ENCODE measurements around the gene CEP164.

Gene CEP164

GRCh38 chr11:117417342-117417741 is 89.7 kb downstream of the CEP164 start:
- H3K36me3 ChIP-seq (ENCODE audit: control insufficient read depth in 1 of 2, insufficient read depth in 2 of 2, low read length in 2 of 2): peaks cover 0 to 8% of the 10 kb centered on the region in 2 donors
- H3K9me3 ChIP-seq (ENCODE audit: control insufficient read depth in 1 of 2, low read length in 2 of 2): no peaks in the 10 kb centered on the region
- H3K4me1 ChIP-seq (ENCODE audit: control insufficient read depth in 1 of 2, insufficient read depth in 2 of 2, low read length in 2 of 2): no peaks in the 10 kb centered on the region
- H3K27me3 ChIP-seq (ENCODE audit: low read depth, low read length): no peaks in the 10 kb centered on the region
- no peak overlapping the region for H3K4me3 ChIP-seq (ENCODE audit: low read depth in 1 of 2, low read length in 2 of 2)
- H3K27ac ChIP-seq (ENCODE audit: low read length): no peak overlapping the region

DNA sequence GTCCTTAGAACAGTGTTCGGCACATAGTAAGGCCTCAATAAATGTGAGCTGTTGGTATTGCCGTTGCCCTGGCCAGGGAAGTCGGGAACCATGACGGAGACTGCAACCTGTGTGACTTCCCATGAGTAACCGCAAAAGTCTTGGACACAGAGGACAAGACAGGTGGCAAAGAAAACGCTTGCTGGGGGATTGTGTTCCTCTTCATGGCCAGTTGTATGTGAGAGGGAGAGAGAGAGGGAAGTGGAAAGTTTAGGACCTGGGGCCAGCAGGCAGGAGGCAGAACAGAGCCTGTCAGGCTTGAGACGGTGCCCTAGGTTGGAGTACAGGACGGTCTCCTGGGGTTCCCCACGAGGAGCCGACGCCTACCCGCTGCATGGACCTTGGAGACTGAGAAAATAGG is 90.2 kb downstream of the CEP164 start:
- no peak overlapping the region for H3K4me3 ChIP-seq (ENCODE audit: low read depth in 1 of 2, low read length in 2 of 2)
- no peaks in the 10 kb centered on the region for H3K27me3 ChIP-seq (ENCODE audit: low read depth, low read length)
- no peak overlapping the region for H3K27ac ChIP-seq (ENCODE audit: low read length)
- peaks cover 0 to 3% of the 10 kb centered on the region in 2 donors for H3K36me3 ChIP-seq (ENCODE audit: control insufficient read depth in 1 of 2, insufficient read depth in 2 of 2, low read length in 2 of 2)
- H3K9me3 ChIP-seq (ENCODE audit: control insufficient read depth in 1 of 2, low read length in 2 of 2): no peaks in the 10 kb centered on the region
- no peaks in the 10 kb centered on the region for H3K4me1 ChIP-seq (ENCODE audit: control insufficient read depth in 1 of 2, insufficient read depth in 2 of 2, low read length in 2 of 2)

GRCh38 chr11:117418737-117419481 is 91.3 kb downstream of the CEP164 start:
- Histone ChIP-seq H3K9me3 (ENCODE audit: control insufficient read depth in 1 of 2, low read length in 2 of 2) (no peaks in the 10 kb centered on the region), H3K27me3 (ENCODE audit: low read depth, low read length) (no peaks in the 10 kb centered on the region), H3K36me3 (ENCODE audit: control insufficient read depth in 1 of 2, insufficient read depth in 2 of 2, low read length in 2 of 2) (no peaks in the 10 kb centered on the region), H3K27ac (ENCODE audit: low read length) (no peak overlapping the region), H3K4me1 (ENCODE audit: control insufficient read depth in 1 of 2, insufficient read depth in 2 of 2, low read length in 2 of 2) (no peaks in the 10 kb centered on the region), H3K4me3 (ENCODE audit: low read depth in 1 of 2, low read length in 2 of 2) (no peak overlapping the region)

DNA sequence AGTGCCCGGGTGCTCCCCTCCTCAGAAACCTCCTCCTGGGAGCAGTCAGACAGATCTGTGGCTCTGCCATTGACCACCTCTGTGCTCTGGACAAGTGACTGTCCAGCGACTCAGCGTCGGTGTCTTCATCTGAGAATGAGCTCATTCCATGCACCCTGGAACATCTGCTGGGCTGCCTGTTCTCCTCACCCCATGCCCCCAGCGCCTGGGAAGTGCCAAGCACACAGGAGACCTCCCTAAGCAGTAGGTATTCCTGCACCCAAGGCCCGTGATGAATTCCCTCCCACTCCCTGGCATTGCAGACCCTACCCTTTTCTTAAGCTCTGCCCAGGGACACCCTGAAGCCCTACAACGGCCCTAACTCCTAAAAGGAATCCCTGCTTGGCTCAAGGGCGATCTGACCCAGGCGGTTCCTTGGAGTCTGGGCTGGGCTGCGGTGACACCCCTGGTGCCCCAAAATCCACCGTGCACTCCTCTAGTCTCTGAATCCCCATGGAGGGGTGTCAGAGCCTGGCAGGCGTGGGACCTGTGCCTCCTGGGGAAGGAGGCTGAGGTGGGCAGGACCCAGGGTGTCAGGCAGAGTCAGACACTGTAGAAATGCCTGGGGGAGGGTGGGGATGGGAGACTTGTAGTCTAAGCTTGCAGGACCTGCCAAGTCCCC is 92.0 kb downstream of the CEP164 start:
- H3K4me3 ChIP-seq (ENCODE audit: low read depth in 1 of 2, low read length in 2 of 2): no peak overlapping the region
- H3K27ac ChIP-seq (ENCODE audit: low read length): no peak overlapping the region

GRCh38 chr11:117420143-117420485 is 92.5 kb downstream of the CEP164 start:
- Histone ChIP-seq H3K4me1 (ENCODE audit: control insufficient read depth in 1 of 2, insufficient read depth in 2 of 2, low read length in 2 of 2) (no peaks in the 10 kb centered on the region), H3K9me3 (ENCODE audit: control insufficient read depth in 1 of 2, low read length in 2 of 2) (no peaks in the 10 kb centered on the region), H3K27me3 (ENCODE audit: low read depth, low read length) (no peaks in the 10 kb centered on the region), H3K36me3 (ENCODE audit: control insufficient read depth in 1 of 2, insufficient read depth in 2 of 2, low read length in 2 of 2) (no peaks in the 10 kb centered on the region), H3K4me3 (ENCODE audit: low read depth in 1 of 2, low read length in 2 of 2) (no peak overlapping the region), H3K27ac (ENCODE audit: low read length) (no peak overlapping the region)

More for the DNA sequence above, 92.0 kb downstream of the CEP164 start:
- Histone ChIP-seq H3K9me3 (ENCODE audit: control insufficient read depth in 1 of 2, low read length in 2 of 2) (no peaks in the 10 kb centered on the region), H3K27me3 (ENCODE audit: low read depth, low read length) (no peaks in the 10 kb centered on the region), H3K36me3 (ENCODE audit: control insufficient read depth in 1 of 2, insufficient read depth in 2 of 2, low read length in 2 of 2) (no peaks in the 10 kb centered on the region), H3K4me1 (ENCODE audit: control insufficient read depth in 1 of 2, insufficient read depth in 2 of 2, low read length in 2 of 2) (no peaks in the 10 kb centered on the region)

DNA sequence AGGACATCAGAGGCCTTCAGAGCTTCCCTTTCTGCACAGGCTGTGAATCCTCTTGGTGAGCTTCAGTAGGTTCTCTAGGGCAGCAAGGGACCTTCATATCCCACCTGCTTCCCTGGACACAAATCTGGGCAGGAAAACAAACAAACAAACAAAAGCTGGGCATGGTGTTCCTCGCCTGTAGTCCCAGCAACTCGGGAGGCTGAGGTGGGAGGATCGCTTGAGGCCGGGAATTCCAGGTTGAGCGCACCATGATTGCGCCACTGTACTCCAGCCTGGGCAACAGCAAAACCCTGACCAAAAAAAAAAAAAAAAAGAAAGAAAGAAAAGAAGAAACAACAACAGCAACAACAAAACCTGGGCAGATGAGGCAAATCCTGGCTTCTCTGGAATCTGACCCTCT is 92.9 kb downstream of the CEP164 start:
- H3K27ac ChIP-seq (ENCODE audit: low read length): no peak overlapping the region
- no peaks in the 10 kb centered on the region for H3K36me3 ChIP-seq (ENCODE audit: control insufficient read depth in 1 of 2, insufficient read depth in 2 of 2, low read length in 2 of 2)
- no peaks in the 10 kb centered on the region for H3K4me1 ChIP-seq (ENCODE audit: control insufficient read depth in 1 of 2, insufficient read depth in 2 of 2, low read length in 2 of 2)

DNA sequence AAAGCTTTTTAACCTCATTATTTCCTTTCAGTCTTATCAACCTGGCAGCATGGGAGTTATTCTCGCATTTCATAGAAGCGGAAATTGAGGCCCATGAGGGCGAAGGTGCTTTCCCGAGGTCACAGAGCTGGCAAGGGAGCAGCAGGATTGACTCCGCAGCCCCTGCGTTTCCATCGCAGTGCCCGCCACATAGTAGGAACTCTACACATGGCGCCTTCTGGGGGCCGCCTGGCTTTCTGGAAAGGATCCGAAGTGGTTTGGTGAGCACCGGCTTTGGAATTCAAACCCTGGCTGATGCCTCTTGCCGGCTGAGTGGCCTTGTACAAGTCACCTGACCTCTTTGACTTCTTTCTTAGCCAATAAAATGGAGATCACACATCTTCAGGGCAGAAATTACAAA is 93.4 kb downstream of the CEP164 start:
- Histone ChIP-seq H3K9me3 (ENCODE audit: control insufficient read depth in 1 of 2, low read length in 2 of 2) (no peaks in the 10 kb centered on the region), H3K4me1 (ENCODE audit: control insufficient read depth in 1 of 2, insufficient read depth in 2 of 2, low read length in 2 of 2) (no peaks in the 10 kb centered on the region), H3K36me3 (ENCODE audit: control insufficient read depth in 1 of 2, insufficient read depth in 2 of 2, low read length in 2 of 2) (no peaks in the 10 kb centered on the region), H3K27me3 (ENCODE audit: low read depth, low read length) (no peaks in the 10 kb centered on the region), H3K27ac (ENCODE audit: low read length) (no peak overlapping the region), H3K4me3 (ENCODE audit: low read depth in 1 of 2, low read length in 2 of 2) (no peak overlapping the region)

More for the DNA sequence above, 92.9 kb downstream of the CEP164 start:
- no peaks in the 10 kb centered on the region for H3K9me3 ChIP-seq (ENCODE audit: control insufficient read depth in 1 of 2, low read length in 2 of 2)
- no peaks in the 10 kb centered on the region for H3K27me3 ChIP-seq (ENCODE audit: low read depth, low read length)
- no peak overlapping the region for H3K4me3 ChIP-seq (ENCODE audit: low read depth in 1 of 2, low read length in 2 of 2)

DNA sequence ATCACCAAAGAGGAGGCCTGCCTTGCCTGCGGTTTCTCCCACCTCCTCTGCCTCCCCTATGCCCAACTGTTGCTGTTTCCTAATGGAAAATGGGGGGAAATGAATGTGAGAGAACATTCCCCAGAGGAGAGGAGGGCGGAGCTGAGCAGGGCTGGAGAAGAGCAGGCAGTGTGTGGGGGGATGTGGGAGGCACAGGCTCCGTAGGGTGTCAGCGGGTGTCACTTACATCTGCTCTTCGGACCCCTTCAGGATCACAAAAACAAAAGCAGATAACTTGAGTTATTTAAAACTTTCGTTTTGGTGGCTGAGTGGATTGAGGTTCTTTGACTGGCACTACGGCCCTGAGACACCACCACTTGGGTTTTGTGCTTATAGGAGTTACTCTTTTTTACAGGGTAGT is 93.8 kb downstream of the CEP164 start:
- H3K4me1 ChIP-seq (ENCODE audit: control insufficient read depth in 1 of 2, insufficient read depth in 2 of 2, low read length in 2 of 2): no peaks in the 10 kb centered on the region
- H3K9me3 ChIP-seq (ENCODE audit: control insufficient read depth in 1 of 2, low read length in 2 of 2): no peaks in the 10 kb centered on the region
- no peak overlapping the region for H3K27ac ChIP-seq (ENCODE audit: low read length)
- no peaks in the 10 kb centered on the region for H3K27me3 ChIP-seq (ENCODE audit: low read depth, low read length)
- no peaks in the 10 kb centered on the region for H3K36me3 ChIP-seq (ENCODE audit: control insufficient read depth in 1 of 2, insufficient read depth in 2 of 2, low read length in 2 of 2)
- no peak overlapping the region for H3K4me3 ChIP-seq (ENCODE audit: low read depth in 1 of 2, low read length in 2 of 2)

GRCh38 chr11:117423046-117423575 is 95.5 kb downstream of the CEP164 start:
- Histone ChIP-seq H3K27ac (ENCODE audit: low read length) (no peak overlapping the region), H3K36me3 (ENCODE audit: control insufficient read depth in 1 of 2, insufficient read depth in 2 of 2, low read length in 2 of 2) (no peaks in the 10 kb centered on the region)

GRCh38 chr11:117424781-117425180 is 97.1 kb downstream of the CEP164 start:
- Histone ChIP-seq H3K4me3 (ENCODE audit: low read depth in 1 of 2, low read length in 2 of 2) (no peak overlapping the region), H3K4me1 (ENCODE audit: control insufficient read depth in 1 of 2, insufficient read depth in 2 of 2, low read length in 2 of 2) (no peaks in the 10 kb centered on the region), H3K9me3 (ENCODE audit: control insufficient read depth in 1 of 2, low read length in 2 of 2) (no peaks in the 10 kb centered on the region), H3K27ac (ENCODE audit: low read length) (no peak overlapping the region), H3K27me3 (ENCODE audit: low read depth, low read length) (no peaks in the 10 kb centered on the region), H3K36me3 (ENCODE audit: control insufficient read depth in 1 of 2, insufficient read depth in 2 of 2, low read length in 2 of 2) (no peaks in the 10 kb centered on the region)

More at GRCh38 chr11:117423046-117423575, 95.5 kb downstream of the CEP164 start:
- Histone ChIP-seq H3K9me3 (ENCODE audit: control insufficient read depth in 1 of 2, low read length in 2 of 2) (no peaks in the 10 kb centered on the region), H3K4me3 (ENCODE audit: low read depth in 1 of 2, low read length in 2 of 2) (no peak overlapping the region), H3K4me1 (ENCODE audit: control insufficient read depth in 1 of 2, insufficient read depth in 2 of 2, low read length in 2 of 2) (no peaks in the 10 kb centered on the region), H3K27me3 (ENCODE audit: low read depth, low read length) (no peaks in the 10 kb centered on the region)

DNA sequence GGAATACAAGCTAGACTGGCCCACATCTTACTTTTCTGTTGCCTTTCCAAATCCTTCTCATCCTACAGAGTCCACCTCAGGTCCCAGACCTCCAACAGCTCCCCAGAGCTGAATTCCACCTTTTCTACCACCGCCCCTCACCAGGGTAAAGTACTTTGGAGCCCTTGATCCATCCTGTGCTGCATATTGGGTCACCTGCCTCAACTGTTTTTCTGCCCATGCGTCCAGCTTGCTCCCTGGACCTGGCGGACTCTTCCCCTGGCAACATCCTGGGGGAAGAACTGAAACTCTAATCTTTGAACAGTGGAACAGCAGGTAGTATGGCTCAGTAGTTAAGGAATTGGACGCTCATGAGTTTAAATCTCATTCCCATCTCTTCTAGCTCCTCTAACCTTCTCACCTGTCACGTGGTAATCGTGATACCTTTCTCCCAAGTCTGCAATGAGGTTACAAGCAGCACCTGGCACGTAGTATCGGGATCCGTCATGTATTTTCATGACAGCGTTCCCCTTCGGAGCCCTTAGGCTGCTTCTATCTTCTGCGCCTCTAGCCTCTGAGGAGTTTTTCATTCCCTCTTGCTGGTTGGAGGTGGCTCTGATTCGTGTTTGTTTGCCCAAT is 98.1 kb downstream of the CEP164 start:
- no peak overlapping the region for H3K4me3 ChIP-seq (ENCODE audit: low read depth in 1 of 2, low read length in 2 of 2)
- H3K4me1 ChIP-seq (ENCODE audit: control insufficient read depth in 1 of 2, insufficient read depth in 2 of 2, low read length in 2 of 2): no peaks in the 10 kb centered on the region
- peaks cover 0 to 2% of the 10 kb centered on the region in 2 donors for H3K36me3 ChIP-seq (ENCODE audit: control insufficient read depth in 1 of 2, insufficient read depth in 2 of 2, low read length in 2 of 2)
- no peaks in the 10 kb centered on the region for H3K9me3 ChIP-seq (ENCODE audit: control insufficient read depth in 1 of 2, low read length in 2 of 2)
- no peak overlapping the region for H3K27ac ChIP-seq (ENCODE audit: low read length)
- H3K27me3 ChIP-seq (ENCODE audit: low read depth, low read length): no peaks in the 10 kb centered on the region

Measured in muscle layer of duodenum (tissue), 2 donors.